GM18508 (cell line): ENCODE results near the gene BIRC6.

Source experiments
- ATAC-seq: cut with Tn5 transposase; IDR thresholded peaks from one replicate; pipeline ENCODE4 v1.9.1; 2021; ENCODE audit warnings: moderate number of reproducible peaks; ENCODE audit not compliant: insufficient read depth, unreplicated experiment

The BIRC6 gene

DNA sequence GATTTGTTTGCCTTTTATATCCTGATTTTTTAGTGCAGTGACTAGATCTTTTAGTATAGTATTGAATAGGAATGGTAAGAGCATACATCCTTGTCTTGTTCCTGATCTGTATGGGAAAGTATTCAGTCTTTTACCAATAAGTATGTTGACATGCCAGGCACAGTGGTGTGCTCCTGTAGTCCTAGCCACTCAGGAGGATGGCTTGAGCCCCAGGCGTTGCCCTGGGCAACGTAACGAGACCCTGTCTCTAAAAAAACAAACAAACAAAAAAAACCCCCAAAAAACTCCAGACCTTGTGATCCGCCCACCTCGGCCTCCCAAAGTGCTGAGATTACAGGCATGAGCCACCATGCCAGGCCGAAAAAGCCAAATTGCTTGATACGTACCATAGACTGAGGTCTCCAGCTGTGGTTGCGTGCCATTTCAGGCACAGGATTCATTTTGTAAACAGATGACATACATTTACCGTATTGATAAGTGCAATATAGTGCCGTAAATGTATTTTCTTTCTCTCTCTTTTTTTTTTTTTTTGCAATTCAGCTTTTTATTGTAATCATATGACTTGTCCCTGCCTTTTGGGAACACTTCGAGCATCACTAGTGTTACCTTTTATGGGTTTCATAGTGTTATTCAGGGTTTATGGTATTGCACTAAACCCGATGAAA lies 18.5 kb downstream of the BIRC6 start:
- no peak for ATAC-seq

DNA sequence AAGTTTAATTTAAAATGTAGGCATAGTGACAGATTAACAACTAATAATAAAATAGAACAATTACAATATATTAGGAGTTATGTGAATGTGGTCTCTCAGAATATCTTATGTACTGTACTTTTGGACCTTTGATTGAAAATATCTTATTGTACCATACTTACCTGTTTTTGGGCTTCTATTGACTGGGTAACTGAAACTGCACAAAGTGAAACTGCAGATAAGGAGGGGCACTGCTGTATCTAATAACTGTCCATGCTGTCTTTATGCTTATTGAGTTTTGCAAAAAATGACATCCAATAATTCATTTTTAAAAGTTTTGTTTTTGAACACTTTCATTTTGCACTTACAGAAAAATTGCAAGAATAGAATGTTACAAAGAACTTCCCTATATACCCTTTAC lies 19.9 kb downstream of the BIRC6 start:
- ATAC-seq = no peak

DNA sequence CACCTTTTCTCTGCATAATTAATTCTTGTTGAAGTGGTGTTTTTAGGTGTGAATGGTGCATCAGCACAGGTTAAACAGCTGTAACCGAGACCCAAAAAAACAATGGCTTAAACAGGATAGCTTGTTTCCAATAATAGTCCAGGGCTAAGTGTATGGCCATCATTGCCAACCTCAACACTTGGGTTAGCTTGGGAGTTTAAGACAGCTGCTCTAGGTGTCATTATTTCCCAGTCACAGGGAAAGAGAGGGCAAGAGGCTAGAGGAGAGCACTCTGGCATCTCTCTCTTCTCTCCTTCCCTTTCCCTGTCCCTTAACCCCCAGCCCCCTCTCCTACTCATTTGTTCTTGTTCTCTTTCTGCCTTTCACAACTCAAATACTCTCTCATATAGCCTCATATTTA lies 21.1 kb downstream of the BIRC6 start:
- no peak for ATAC-seq

DNA sequence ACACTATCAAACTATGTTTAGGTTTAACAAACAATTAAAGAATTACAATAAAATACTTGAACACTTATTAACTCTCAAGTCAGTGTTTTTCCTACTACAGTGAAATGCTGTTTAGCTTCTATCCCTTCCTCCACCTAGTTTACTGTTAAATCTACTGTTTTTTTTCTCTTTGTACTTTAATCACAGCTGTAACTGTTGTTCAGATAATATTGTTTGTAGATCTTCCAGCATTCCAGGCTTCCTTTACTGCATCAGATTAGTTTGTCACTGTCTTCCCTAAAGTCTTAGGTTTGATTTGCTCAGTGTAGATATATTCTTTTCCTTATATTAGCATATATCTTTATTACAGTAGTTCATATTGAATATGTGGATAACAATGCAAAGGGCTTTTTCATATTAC lies 22.5 kb downstream of the BIRC6 start:
- ATAC-seq = no peak

DNA sequence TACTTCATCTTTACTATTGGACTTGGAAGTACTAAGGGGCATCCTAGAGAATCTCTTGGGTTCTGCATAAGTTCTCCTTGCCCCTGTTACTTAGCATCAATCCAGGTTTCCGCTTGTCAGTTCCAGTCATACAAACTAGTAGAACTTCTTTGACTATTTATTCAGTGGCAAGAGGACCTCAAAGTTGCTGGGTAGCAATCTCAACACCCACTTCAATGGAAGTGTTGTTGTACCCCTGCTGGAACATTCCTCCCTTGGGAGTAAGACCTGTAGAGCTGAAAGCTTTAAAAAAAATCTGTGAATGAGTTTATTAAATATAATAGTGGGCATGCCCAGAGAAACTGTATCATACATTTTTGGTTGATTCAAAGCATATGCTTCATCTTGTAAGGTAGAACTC lies 27.0 kb downstream of the BIRC6 start:
- ATAC-seq = no peak

DNA sequence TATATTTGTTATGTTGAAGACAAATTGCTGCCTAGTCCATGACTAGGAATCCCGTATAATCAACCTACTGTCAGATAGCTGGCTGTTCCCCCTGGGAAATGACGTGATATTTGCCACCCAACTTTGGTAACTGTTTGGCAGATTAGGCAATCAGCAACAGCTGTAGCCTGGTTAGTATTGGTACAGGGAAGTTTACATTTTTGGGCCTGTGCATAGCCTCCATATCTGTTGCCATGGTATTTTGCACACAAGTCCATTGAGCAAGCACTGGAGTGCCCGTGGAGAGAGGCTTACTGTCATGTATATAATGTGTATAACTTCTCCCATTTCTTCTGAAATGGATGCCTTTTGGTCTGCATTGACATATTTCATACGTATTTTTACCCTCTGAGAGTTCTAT lies 27.7 kb downstream of the BIRC6 start:
- no peak for ATAC-seq

DNA sequence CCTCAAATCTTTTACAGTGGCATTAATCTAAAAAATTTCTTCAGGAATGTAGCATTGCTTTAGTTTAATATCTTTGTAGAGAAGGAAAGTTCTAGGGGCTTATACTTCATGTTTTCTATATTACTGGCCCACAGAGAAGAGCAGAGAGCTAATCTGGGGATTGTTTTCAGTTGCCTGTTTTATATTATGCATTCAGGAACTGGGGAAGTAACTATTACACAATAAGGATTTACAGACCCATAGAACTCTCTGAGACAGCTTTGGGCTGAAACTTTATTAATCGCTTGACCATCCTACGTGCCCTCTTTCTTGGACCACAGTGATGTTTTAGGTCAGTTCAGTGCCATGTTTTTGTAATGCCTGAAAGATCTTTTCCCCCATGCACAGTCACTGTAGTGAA lies 29.9 kb downstream of the BIRC6 start:
- no peak for ATAC-seq

DNA sequence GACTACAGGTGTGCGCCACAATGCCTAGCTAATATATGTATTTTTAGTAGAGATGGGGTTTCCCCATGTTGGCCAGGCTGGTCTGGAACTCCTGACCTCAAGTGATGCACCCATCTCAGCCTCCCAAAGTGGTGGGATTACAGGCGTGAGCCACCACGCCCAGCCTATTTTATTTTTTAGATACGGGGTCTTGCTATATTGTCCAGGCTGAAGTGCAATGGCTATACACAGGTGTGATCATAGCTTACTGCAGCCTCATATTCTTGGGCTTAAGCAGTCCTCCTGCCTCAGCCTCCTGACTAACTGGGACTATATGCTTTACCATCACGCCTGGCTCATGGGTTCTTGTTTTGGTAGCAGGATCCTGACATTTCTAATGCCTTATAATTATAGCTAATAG lies 42.4 kb downstream of the BIRC6 start:
- ATAC-seq = no peak

DNA sequence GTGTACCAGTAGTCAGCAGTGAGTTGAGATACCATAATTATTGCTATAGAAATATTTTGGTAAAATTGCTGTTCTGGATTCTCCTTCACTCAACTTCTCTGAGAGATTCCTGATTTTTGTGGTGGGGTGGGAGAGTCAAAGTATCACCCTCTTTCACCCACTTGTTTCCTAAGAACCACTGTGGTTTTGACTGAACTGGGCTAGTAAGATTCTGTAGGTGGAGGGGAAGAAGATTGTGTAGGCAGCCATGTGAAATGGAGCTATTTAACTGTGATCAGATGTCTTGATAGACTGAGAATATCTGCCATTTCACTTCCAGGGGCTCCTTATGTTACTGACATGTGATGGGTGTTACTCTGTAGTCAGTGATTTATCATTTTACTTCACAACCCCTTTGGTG lies 45.3 kb downstream of the BIRC6 start:
- ATAC-seq = no peak

DNA sequence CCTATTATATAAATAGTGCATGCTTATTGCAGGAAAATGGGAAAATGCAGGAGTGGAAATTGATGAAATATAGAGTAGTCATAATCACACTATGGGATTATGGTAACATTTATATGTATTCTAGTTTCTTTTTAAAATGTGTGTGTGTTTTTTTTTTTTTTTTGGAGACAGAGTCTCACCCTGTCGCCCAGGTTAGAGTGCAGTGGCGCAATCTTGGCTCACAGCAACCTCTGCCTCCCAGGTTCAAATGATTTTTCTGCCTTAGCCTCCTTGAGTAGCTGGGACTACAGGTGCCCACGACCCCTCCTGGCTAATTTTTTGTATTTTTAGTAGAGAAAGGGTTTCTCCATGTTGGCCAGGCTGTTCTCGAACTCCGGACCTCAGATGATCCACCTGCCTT lies 47.0 kb downstream of the BIRC6 start:
- no peak for ATAC-seq

DNA sequence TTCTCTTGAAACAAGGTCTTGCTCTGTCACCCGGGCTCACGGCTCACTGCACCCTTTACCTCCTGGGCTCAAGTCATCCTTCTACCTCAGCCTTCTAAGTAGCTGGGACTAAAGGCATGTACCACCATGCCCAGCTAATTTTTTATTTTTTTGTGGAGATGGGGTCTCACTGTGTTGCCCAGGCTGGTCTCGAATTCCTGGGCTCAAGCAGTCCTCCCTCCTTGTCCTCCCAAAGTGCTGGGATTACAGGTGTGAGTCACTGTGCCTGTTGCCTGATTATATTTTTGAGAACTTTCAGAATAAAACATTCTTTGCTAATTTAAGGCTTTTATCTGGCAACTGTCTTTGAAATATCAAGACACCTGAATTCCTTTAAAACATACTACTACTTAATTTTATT lies 47.9 kb downstream of the BIRC6 start:
- ATAC-seq = no peak

DNA sequence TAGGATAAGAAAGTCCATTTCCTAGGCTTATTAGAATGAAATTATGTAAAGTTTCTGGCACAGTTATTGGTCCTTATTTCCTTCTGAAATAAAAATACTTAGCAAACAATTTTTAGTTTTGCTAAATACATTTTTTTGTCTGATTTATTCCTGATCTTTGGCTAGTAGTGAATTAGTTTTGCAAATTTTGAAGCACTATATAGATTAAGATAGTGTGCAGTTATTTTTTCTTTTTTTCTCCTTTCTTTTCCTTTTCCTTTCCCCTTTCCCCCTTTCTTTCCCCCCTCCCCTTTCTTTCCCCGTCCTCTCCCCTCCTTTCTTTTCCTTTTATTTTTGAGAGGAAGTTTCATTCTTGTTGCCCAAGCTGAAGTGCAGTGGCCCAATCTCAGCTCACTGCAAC lies 59.7 kb downstream of the BIRC6 start:
- no peak for ATAC-seq

DNA sequence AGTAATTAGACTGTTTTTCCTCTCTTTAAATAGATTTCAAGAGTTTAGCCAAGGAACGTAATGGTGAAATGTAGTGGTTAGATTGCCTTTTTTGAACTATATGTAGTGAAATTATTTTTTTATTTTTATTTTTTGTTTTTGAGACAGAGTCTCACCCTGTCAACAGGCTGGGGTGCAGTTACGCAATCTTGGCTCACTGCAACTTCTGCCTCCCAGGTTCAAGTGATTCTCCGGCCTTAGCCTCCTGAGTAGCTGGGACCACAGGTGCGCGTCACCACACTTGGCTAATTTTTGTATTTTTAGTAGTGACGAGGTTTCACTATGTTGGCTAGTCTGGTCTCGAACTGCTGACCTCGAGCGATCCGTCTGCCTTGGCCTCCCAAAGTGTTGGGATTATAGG lies 60.8 kb downstream of the BIRC6 start:
- no peak for ATAC-seq

DNA sequence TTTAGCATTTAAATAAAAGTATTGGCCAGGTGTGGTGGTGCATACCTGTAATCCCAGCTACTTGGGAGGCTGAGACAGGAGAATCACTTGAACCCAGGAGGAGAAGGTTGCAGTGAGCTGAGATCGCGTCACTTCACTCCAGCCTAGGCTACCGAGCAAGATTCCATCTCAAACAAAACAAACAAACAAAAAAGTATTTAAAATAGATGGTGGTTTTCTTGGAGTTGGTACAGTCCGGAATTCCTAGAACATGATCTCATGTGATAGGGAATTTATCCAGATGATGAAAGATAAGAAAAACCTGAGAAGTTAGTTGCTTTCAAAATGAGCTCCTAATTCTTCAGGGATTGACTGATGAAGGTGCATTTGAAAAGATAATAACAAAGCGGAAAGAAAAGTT lies 62.0 kb downstream of the BIRC6 start:
- no peak for ATAC-seq

DNA sequence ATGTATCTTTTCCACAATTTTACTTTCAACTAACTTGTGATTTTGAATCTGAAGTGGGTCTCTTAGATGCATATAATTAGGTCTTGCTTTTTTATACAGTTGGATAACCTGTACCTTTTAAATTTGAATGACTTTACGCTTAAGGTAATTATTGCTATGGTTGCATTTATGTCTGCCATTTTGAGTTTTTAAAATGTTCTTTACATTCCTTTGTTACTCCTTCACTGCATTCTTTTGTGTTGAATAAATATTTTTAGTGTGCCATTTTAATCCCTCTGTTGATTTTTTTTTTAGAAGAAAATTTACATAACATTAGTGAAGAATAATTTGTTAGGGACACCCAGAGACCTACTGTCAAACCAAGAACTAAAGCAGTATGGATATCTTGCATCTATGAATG lies 65.3 kb downstream of the BIRC6 start:
- ATAC-seq = no peak

DNA sequence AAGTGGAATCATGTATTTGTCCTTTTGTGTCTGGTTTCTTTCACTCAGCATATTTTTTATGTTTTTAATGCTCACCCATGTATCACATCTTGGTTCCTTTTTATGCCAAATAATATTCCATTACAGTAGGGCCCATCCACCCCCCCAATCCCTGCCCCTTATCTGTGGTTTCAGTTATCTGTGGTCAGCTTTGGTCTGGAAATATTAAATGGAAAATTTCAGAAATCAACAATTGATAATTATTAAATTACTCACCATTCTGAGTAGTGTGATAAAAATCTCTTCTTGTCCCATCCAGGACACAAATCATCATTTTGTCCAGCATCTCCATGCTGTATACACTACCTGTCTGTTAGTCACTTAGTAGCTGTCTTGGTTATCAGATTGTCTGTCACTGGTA lies 66.7 kb downstream of the BIRC6 start:
- ATAC-seq = no peak

DNA sequence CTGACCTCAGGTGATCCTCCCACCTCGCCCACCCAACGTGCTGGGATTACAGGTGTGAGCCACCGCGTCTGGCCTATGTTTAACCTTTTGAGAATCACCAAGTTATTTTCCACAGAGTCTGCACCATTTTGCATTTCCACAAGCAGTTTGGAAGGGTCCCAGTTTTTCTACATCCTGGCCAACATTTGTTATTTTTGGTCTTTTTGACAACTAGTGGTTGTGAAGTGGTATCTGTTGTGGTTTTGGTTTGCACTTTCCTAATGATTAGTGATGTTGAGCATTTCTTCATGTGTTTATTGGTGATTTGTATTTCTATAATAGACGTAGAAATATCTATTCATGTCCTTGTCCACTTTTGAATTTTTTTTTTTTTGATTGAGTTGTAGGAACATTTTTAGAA lies 67.9 kb downstream of the BIRC6 start:
- ATAC-seq = no peak

DNA sequence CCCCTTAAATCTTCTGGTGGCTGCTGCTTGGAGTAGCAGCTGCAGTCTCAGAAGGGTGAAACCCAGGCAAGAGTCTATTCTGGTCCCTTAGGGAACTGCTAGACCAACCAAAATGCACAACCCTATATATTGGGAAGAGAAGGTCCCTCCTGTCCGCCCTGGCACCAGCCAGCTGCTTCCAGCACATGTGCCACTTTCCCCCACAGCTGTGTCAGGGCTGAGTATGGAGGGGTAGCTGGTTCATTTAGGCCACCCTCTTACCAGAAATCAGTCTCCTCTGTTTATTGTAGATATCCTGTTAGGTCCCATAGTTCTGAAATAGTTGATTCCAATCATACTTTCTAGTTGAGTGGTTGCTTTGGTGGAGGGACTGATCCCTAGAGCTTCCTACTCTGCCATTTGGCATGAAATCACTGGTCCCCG lies 68.9 kb downstream of the BIRC6 start:
- no peak for ATAC-seq

DNA sequence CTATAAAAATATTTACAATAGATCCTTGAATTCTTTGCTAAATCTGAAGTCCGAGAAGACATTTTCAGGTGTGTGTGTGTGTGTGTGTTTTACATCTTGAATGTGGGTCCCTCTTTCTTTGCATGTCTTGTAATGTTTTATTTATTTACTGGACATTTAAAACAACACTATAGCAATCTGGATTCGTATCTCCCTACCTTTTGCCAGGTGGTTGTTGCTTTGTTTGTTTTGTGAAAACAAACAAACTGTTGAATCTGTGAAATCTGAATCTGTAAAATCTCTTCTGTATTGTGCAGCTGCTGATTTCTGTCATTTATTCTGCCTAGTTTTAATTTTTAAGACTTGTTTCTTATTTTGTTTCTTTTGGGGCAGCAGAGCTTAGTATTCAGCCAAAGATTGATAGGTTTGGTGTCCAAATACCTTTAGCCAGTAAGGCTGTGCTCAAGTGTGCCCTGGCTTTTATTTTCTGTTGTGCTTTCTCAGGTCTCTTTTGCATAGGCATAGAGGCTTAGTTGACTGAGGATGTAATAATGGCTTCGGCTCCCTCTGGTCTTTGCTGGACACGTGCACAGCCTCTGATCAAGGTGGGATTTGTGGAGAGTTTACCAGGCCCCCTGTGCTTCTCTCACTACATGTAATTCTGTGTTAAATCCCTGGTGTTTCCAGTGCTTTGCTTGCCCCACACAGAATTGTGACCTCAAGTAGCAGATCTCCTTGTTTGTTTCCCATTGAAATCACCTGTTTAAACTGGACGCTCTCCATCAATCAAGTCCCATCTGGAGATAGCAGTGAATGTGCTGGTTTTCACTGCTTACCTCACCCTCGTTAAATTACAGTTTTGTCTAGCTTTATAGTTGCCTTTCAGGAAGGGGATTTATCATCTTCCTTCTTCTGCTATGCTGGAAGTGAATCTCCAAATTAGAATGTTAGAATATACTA lies 71.1 kb downstream of the BIRC6 start:
- ATAC-seq = no peak

DNA sequence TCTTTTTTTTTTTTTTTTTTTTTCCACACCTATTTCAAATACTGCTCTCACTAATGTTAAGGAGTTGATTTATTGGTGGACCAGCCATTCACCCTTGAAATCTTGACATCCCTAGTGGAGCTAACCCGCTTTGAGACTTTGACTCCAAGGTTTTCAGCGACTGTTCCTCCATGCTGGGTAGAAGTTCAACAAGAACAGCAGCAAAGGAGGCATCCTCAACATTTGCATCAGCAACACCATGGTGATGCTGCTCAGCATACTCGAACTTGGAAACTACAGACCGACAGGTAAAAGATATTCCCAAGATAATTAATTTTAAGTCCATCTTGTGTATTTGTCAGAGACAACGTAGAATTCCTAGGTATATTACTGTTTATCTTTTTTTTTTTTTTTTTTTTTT lies 74.0 kb downstream of the BIRC6 start:
- ATAC-seq = no peak

DNA sequence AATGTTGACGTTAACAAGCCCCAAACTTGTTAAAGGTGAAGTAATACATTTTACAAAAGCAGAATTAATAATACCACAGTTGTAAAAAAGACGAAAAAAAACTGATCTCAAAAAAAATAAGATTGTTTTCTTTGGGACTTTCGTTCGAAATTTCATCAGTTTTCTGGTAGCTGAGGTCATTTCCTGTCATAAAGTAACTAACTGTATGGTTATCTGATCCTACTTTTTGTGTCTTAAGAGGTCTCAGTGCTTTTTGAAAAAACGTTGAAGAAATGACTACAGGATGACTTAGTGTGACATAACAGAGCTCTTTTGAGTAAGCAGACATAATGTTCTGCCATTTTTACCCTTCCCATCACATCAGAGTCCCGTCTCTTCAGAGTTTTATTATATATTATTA lies 79.3 kb downstream of the BIRC6 start:
- no peak for ATAC-seq

DNA sequence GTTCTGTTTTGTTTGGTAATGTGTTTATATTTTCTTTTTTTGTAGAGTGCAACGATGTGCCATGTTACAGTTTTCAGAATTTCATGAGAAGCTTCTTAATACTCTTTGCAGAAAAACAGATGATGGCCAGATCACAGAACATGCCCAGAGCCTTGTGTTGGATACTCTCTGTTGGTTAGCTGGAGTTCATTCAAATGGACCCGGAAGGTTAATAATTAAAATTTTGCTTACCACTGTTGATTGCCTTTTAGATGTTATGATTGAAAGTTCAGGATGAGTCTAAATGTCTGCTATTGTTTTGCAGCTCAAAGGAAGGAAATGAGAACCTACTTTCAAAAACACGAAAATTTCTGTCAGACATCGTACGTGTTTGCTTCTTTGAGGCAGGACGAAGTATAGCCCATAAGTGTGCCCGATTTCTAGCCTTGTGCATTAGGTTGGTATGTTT lies 85.2 kb downstream of the BIRC6 start:
- no peak for ATAC-seq
